ENCODE data around the gene TIMP1. TPM values are rescaled to one million over a fixed set of nuclear protein-coding genes. Genes with fewer than 3 reads are reported as not detected.

Gene TIMP1
- total RNA-seq, result 10 to 100 TPM; 10.9 to 90.6 (median 36.7) TPM

DNA sequence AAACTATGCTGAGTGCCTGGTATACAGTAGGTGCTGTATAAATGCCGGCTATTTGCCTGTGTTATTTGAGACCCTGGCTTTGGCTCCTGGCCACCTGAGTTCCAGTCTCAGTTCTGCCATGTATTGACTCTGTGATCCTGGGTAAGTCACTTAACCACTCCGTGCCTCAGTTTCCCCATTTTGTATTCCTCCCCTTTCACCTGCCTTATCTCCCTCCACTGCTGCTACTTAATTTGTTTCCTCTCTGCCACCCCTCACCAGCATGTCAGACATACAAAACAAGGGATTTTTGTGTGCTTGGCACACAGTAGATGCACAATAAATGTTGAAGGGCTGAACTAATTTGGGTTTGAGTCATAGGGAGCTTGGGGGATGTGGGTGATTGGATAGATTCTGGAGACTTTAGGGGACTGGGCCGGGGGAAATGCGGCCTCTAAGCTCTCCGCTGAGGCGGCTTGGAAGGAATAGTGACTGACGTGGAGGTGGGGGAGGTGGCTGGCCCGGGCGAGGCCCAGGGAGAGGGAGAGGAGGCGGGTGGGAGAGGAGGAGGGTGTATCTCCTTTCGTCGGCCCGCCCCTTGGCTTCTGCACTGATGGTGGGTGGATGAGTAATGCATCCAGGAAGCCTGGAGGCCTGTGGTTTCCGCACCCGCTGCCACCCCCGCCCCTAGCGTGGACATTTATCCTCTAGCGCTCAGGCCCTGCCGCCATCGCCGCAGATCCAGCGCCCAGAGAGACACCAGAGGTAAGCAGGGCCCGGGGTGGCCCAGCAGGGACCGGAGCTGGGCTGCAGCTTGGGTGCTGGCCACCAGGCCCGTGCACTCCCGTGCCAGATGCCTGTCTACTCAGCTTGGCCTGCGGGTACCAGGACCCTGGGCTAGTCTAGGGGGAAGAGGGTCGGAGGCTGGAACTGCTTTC, at the start of gene TIMP1:
TSS of gene TIMP1 (plus strand) at position 706 of the 917 bp plus-strand sequence. CDS start 980 bp downstream, outside the sequence.
- no peaks in the 10 kb centered on the region for H3K36me3 ChIP-seq
- TF ChIP-seq CTCF (IDR thresholded peaks at IDR 0.05), result no peak
- TF ChIP-seq POLR2A (IDR thresholded peaks at IDR 0.05), result peak in 1 of 4 donors; percentile 44
- H3K4me1 ChIP-seq, result peaks cover 5 to 28% (median 7%) of the 10 kb centered on the region in 3 donors
- H3K9me3 ChIP-seq, result no peaks in the 10 kb centered on the region
- peak within 1 kb of the TSS; percentile 67 to 93 (median 82) for H3K27ac ChIP-seq
- intact Hi-C loops (cut with DNase I), result no loop called here
- DNase-seq, result peak; percentile 49
- peak within 1 kb of the TSS; percentile 24 to 72 (median 48) for H3K4me3 ChIP-seq
- H3K27me3 ChIP-seq, result no peaks in the 10 kb centered on the region
- WGBS, 2 donors, result 10 to 36% methylated on average over 10 to 21 of the region's 28 CpGs

DNA sequence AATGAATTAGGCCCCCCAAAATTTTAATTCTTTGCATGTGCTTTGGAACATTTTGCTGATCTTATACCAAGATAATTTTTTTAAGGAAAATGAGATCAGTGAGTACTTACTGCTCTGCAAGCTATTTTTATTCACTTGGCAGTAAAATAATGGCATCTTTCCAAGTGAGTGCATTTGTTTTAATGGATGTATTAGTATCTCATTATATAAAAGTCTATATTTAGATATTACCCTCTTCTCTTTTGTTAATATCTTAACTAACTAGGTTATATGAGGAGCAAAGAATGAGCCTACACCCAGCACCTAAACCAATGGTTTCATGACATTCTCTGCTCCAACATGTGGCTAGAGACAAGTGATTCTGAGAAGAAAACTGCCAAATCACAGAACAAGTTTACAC, 42.4 kb upstream of the TIMP1 start:
- H3K9me3 ChIP-seq, result peaks cover 0 to 3% (median 0%) of the 10 kb centered on the region in 3 donors
- no peaks in the 10 kb centered on the region for H3K27me3 ChIP-seq
- peaks cover 0 to 4% (median 0%) of the 10 kb centered on the region in 3 donors for H3K4me1 ChIP-seq
- no peak for TF ChIP-seq CTCF (IDR thresholded peaks at IDR 0.05)
- no peaks in the 10 kb centered on the region for H3K36me3 ChIP-seq
- DNase-seq, result no peak
- intact Hi-C loops (cut with DNase I), result no loop called here
- H3K27ac ChIP-seq, result peak overlapping the region in 2 of 4 donors; percentile 69 to 76
- H3K4me3 ChIP-seq, result no peak overlapping the region

DNA sequence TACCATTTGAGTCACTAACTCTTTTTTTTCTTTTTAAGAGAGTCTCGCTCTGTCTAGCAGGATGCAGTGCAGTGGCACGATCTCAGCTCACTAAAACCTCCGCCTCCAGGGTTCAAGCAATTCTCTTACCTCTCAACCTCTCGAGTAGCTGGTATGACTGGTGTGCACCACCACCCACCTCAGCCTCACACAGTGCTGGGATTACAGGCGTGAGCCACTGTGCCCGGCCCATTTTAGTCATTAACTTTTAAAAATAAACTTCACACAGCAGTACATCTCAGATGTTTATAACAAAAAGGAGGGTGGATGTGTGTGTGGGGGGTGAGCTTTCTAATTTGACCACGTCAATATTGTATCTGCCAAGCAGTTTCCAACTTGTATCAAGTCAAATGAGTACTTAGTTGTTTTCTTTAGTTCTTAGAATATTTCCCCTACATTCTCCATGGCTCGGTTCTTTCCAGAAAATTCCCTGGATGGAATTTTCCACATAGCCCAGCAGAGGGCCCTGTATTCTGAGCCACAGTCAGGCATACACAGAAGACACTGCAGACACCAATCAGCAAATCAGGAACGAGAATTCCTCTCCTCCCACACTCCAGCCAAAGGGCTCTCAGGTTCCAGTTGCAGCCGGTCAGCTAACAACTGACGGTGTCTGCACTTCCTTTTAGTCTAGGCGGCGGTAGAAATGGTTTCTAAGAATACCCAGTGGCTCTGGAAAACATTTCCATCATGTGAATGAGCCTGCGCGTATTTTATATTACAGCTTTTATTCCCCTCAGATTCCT, 41.3 kb upstream of the TIMP1 start:
- peak overlapping the region in 3 of 4 donors; percentile 69 to 76 (median 74) for H3K27ac ChIP-seq
- intact Hi-C loops (cut with DNase I), result no loop called here
- peaks cover 0 to 3% (median 0%) of the 10 kb centered on the region in 3 donors for H3K9me3 ChIP-seq
- H3K4me3 ChIP-seq, result no peak overlapping the region
- TF ChIP-seq POLR2A (IDR thresholded peaks at IDR 0.05), result no peak
- peak in 5 of 6 experiments; percentile 47 to 64 (median 60) for TF ChIP-seq CTCF (IDR thresholded peaks at IDR 0.05)
- WGBS, 2 donors, result 25 to 37% methylated on average over 13 to 15 of the region's 15 CpGs
- H3K4me1 ChIP-seq, result peaks cover 0 to 4% (median 0%) of the 10 kb centered on the region in 3 donors
- H3K27me3 ChIP-seq, result no peaks in the 10 kb centered on the region
- H3K36me3 ChIP-seq, result no peaks in the 10 kb centered on the region
- DNase-seq, result no peak

- Histone ChIP-seq H3K9me3 (no peaks in the 10 kb centered on the region), H3K36me3 (no peaks in the 10 kb centered on the region), H3K4me3 (no peak overlapping the region), H3K4me1 (peaks cover 0 to 4% (median 0%) of the 10 kb centered on the region in 3 donors), H3K27me3 (no peaks in the 10 kb centered on the region), H3K27ac (no peak overlapping the region)
- no peak for TF ChIP-seq POLR2A (IDR thresholded peaks at IDR 0.05)
- TF ChIP-seq CTCF (IDR thresholded peaks at IDR 0.05), result no peak
- DNase-seq, result no peak
- 93 to 97% methylated on average over 5 of the region's 5 CpGs for WGBS, 2 donors
- intact Hi-C loops (cut with DNase I), result no loop called here
Measured at GRCh38 chrX:47543496-47543895, 38.7 kb upstream of the TIMP1 start.

Measured in esophagus squamous epithelium (tissue), 5 donors.